Measurements from ENCODE around the gene NOS1AP.

The NOS1AP gene

GRCh38 chr1:162091681-162092524 lies 22.4 kb downstream of the NOS1AP start:
- DNase-seq (ENCODE audit: low read depth), result no peak
- H3K4me3 ChIP-seq (ENCODE audit: low read length), result no peak overlapping the region
- TF ChIP-seq CTCF (IDR thresholded peaks at IDR 0.05; ENCODE audit: insufficient read depth, low read depth, low read length, missing control alignments), result no peak

GRCh38 chr1:162093095-162093494 lies 23.6 kb downstream of the NOS1AP start:
- no peak overlapping the region for H3K4me3 ChIP-seq (ENCODE audit: low read length)
- no peak for TF ChIP-seq CTCF (IDR thresholded peaks at IDR 0.05; ENCODE audit: insufficient read depth, low read depth, low read length, missing control alignments)

GRCh38 chr1:162094271-162094670 lies 24.8 kb downstream of the NOS1AP start:
- no peak overlapping the region for H3K4me3 ChIP-seq (ENCODE audit: low read length)
- TF ChIP-seq CTCF (IDR thresholded peaks at IDR 0.05; ENCODE audit: insufficient read depth, low read depth, low read length, missing control alignments), result no peak
- DNase-seq (ENCODE audit: low read depth), result no peak

More at GRCh38 chr1:162093095-162093494, 23.6 kb downstream of the NOS1AP start:
- DNase-seq (ENCODE audit: low read depth), result no peak

GRCh38 chr1:162094723-162095122 lies 25.2 kb downstream of the NOS1AP start:
- H3K4me3 ChIP-seq (ENCODE audit: low read length), result no peak overlapping the region
- no peak for TF ChIP-seq CTCF (IDR thresholded peaks at IDR 0.05; ENCODE audit: insufficient read depth, low read depth, low read length, missing control alignments)
- DNase-seq (ENCODE audit: low read depth), result no peak

- DNase-seq (ENCODE audit: low read depth), result no peak
- no peak overlapping the region for H3K4me3 ChIP-seq (ENCODE audit: low read length)
- no peak for TF ChIP-seq CTCF (IDR thresholded peaks at IDR 0.05; ENCODE audit: insufficient read depth, low read depth, low read length, missing control alignments)
These were observed 38.4 kb downstream of the NOS1AP start for GRCh38 chr1:162107911-162108310.

GRCh38 chr1:162108426-162108825 lies 38.9 kb downstream of the NOS1AP start:
- TF ChIP-seq CTCF (IDR thresholded peaks at IDR 0.05; ENCODE audit: insufficient read depth, low read depth, low read length, missing control alignments), result no peak
- H3K4me3 ChIP-seq (ENCODE audit: low read length), result no peak overlapping the region
- DNase-seq (ENCODE audit: low read depth), result no peak

GRCh38 chr1:162110910-162111309 lies 41.4 kb downstream of the NOS1AP start:
- DNase-seq (ENCODE audit: low read depth), result no peak
- no peak overlapping the region for H3K4me3 ChIP-seq (ENCODE audit: low read length)
- TF ChIP-seq CTCF (IDR thresholded peaks at IDR 0.05; ENCODE audit: insufficient read depth, low read depth, low read length, missing control alignments), result no peak

All from epithelial cell of esophagus (primary cell).